HL-60 (cell line): Measurements from ENCODE around the gene MYBPH.

Experiments
- DNase-seq, 2 experiments: peaks; one replicate each; pipeline ENCODE4 v3.0.0-alpha.2; 2010 to 2020; ENCODE audit warnings: low read depth in 1 of 2, low spot score in 1 of 2
- H3K27ac ChIP-seq: fragments of 250-450 bp; sonication (Bioruptor Pico); replicated peaks from 2 replicates; pipeline ENCODE4 v1.5.1; 2020; ENCODE audit warnings: mild to moderate bottlenecking, moderate library complexity
- H3K27me3 ChIP-seq: fragments of 250-450 bp; sonication (Bioruptor Pico); 2 replicates; pipeline ENCODE4 v1.5.1; 2021; ENCODE audit warnings: mild to moderate bottlenecking, moderate library complexity; ENCODE audit not compliant: insufficient read depth, poor library complexity, severe bottlenecking
- H3K4me3 ChIP-seq: replicated peaks from 2 replicates; pipeline ENCODE4 v1.5.1; 2011; ENCODE audit warnings: mild to moderate bottlenecking, control low read depth, low read length; ENCODE audit not compliant: insufficient read depth
- CTCF ChIP-seq: IDR thresholded peaks from one replicate; pipeline ENCODE4 v1.5.1; 2011; ENCODE audit warnings: low read length, control low read depth, inconsistent platforms; ENCODE audit not compliant: insufficient read depth
- GABPA ChIP-seq: IDR thresholded peaks from 2 replicates; pipeline ENCODE4 v1.6.1; 2012; ENCODE audit warnings: low read depth
- POLR2AphosphoS5 ChIP-seq: IDR thresholded peaks from 2 replicates; pipeline ENCODE4 v1.6.1; 2012; ENCODE audit warnings: low read depth
- SPI1 ChIP-seq: IDR thresholded peaks from 2 replicates; pipeline ENCODE4 v1.6.1; 2012; ENCODE audit warnings: low read depth, mild to moderate bottlenecking, borderline replicate concordance
- TF ChIP-seq, protein P1 (sequence below): IDR thresholded peaks from 2 replicates; pipeline ENCODE4 v1.6.1; 2012; ENCODE audit warnings: low read depth; ENCODE audit not compliant: insufficient replicate concordance

Gene MYBPH

DNA sequence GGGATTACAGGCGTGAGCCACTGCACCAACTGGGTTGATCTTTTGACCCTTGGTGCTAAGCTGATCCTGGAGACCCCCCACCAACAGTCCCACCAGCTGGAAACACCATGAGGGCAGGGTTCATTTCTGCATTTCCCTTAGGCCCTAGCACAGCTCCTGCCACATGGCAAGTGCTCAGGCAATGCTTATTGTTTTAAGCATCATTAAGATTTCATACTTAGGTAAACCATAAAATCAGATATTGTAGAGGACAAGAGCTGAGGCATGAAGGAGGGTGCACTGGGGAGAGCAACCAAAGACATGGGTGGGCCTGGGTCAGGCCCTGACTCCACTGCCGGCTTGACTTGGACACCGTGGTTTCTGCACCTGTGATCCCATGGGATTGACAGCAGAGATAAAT, 36.2 kb upstream of the MYBPH start:
- no peak for DNase-seq
- no peak overlapping the region for H3K4me3 ChIP-seq
- no peak overlapping the region for H3K27ac ChIP-seq
- H3K27me3 ChIP-seq, result no peaks in the 10 kb centered on the region
- TF ChIP-seq, protein P1, sequence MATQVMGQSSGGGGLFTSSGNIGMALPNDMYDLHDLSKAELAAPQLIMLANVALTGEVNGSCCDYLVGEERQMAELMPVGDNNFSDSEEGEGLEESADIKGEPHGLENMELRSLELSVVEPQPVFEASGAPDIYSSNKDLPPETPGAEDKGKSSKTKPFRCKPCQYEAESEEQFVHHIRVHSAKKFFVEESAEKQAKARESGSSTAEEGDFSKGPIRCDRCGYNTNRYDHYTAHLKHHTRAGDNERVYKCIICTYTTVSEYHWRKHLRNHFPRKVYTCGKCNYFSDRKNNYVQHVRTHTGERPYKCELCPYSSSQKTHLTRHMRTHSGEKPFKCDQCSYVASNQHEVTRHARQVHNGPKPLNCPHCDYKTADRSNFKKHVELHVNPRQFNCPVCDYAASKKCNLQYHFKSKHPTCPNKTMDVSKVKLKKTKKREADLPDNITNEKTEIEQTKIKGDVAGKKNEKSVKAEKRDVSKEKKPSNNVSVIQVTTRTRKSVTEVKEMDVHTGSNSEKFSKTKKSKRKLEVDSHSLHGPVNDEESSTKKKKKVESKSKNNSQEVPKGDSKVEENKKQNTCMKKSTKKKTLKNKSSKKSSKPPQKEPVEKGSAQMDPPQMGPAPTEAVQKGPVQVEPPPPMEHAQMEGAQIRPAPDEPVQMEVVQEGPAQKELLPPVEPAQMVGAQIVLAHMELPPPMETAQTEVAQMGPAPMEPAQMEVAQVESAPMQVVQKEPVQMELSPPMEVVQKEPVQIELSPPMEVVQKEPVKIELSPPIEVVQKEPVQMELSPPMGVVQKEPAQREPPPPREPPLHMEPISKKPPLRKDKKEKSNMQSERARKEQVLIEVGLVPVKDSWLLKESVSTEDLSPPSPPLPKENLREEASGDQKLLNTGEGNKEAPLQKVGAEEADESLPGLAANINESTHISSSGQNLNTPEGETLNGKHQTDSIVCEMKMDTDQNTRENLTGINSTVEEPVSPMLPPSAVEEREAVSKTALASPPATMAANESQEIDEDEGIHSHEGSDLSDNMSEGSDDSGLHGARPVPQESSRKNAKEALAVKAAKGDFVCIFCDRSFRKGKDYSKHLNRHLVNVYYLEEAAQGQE, result no peak
- TF ChIP-seq SPI1 (no peak), GABPA (no peak), CTCF (no peak), POLR2AphosphoS5 (no peak)

- TF ChIP-seq CTCF (no peak), GABPA (no peak), SPI1 (no peak), POLR2AphosphoS5 (no peak)
- TF ChIP-seq, protein P1, result no peak
- no peak overlapping the region for H3K27ac ChIP-seq
Observed at GRCh38 chr1:203210988-203211387, 35.4 kb upstream of the MYBPH start.

DNA sequence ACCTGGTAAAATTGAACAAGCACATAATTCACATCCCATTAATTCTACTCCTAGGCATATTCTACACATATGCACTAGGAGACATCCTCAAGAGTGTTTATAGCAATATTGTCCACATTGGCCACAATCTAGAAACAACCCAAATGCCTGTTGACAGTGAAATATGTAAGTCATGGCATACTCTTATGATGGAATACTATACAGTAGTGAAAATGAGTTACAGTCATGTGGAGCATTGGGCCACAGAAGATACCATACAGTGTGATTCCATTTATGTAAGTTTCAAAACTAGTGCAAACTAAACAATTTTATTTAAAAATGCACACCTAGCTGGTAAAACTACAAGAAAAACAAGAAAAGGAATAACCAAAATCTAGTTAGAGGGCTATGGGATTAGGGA, 34.7 kb upstream of the MYBPH start:
- DNase-seq, result no peak

More at GRCh38 chr1:203210988-203211387, 35.4 kb upstream of the MYBPH start:
- Histone ChIP-seq H3K4me3 (no peak overlapping the region), H3K27me3 (no peaks in the 10 kb centered on the region)
- DNase-seq, result no peak

More for the DNA sequence above, 34.7 kb upstream of the MYBPH start:
- TF ChIP-seq CTCF (no peak), SPI1 (no peak), GABPA (no peak), POLR2AphosphoS5 (no peak)
- TF ChIP-seq, protein P1, result no peak
- Histone ChIP-seq H3K27ac (no peak overlapping the region), H3K4me3 (no peak overlapping the region), H3K27me3 (no peaks in the 10 kb centered on the region)
